ENCODE data around the gene CASZ1. TPM values are rescaled to one million over a fixed set of nuclear protein-coding genes. Genes with fewer than 3 reads are reported as not detected.
A peak's percentile ranks its signal among the peaks of the same experiment; 100 is the strongest.

The CASZ1 gene
- total and polyA plus RNA-seq, 9 of the 15 experiments (the other 6 are each of a cell fraction or from before 2014, with no cell fraction given): 0.01 to 4.0 (median 0.76) TPM; not detected in 1

DNA sequence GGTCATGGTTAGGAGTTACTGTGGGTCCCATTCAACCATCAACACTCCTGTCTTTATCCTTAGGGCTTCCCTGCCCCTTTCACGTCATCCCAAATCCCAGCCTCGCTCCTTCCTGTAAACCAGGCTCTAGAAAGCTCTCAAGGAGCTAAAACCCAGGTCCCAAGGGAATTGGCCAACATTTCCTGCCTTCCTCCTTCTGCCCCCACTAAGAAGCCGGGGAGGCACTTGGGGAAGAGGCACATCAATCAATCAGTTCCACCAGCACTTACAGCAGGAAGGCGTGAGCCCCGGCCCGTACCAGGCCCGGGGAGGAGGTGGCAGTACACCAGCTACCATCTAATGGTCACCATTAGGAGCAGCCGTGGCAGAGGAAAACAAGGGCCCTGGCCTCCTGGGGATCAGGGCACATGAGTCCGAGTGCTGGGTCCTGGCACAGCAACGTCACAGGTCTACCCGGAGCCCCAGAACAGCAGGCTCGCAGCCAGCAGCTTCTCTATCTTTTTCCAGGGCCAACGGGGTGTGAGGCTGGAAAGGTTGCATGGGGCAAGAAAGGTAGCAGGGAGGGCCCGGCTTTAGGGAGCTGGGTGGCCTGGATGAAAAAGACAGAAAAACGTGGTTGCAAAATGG is 108.6 kb downstream of the CASZ1 start:
- Histone ChIP-seq H3K27me3 (ENCODE audit: control insufficient read depth in 2 of 2, insufficient read depth in 2 of 2, low read length in 2 of 2) (peaks cover 11 to 19% of the 10 kb centered on the region in 2 experiments; a peak in 3 of 5 replicates), H2AFZ (ENCODE audit: low read depth, low read length) (no peak overlapping the region), H3K4me2 (ENCODE audit: insufficient read depth, low read length) (no peak overlapping the region), H3K36me3 (ENCODE audit: control insufficient read depth, insufficient read depth, low read length) (no peaks in the 10 kb centered on the region), H3K27ac (ENCODE audit: extremely low read depth, low read depth, low read length) (no peak overlapping the region), H3K4me1 (replicated peaks in 1 of 2; ENCODE audit: control insufficient read depth in 2 of 2, insufficient read depth in 2 of 2, low read length in 2 of 2) (peaks cover 10 to 51% of the 10 kb centered on the region in 2 experiments; a peak in 4 of 5 replicates), H3K9ac (ENCODE audit: insufficient read depth in 1 of 2, low read depth in 2 of 2, low read length in 2 of 2) (peak overlapping the region in 1 of 2 experiments; percentile 19; a peak in 1 of 4 replicates), H3K4me3 (no peak overlapping the region), H3K9me3 (replicated peaks; ENCODE audit: control insufficient read depth, insufficient read depth, low read depth, low read length) (no peaks in the 10 kb centered on the region), H3K9me1 (ENCODE audit: control insufficient read depth, insufficient read depth, low read length) (no peaks in the 10 kb centered on the region), H4K20me1 (replicated peaks; ENCODE audit: control insufficient read depth, insufficient read depth, low read length) (peaks cover 13% of the 10 kb centered on the region), H3K79me2 (ENCODE audit: control insufficient read depth, insufficient read depth, low read length) (no peaks in the 10 kb centered on the region)
- ChIA-PET POLR2A (interaction anchor here (0.5 to 1.6 kb wide), 5 partner anchors 9 to 1023 kb away, joined by 3 to 5 read pairs (median 3); no protein-coding TSS in a partner anchor), CTCF (ENCODE audit: low intra/inter-chr PET ratio) (no interaction called here)
- in situ Hi-C loops (cut with MboI): no loop called here
- DNase-seq (ENCODE audit: extremely low read depth in 1 of 4, low spot score in 3 of 4): no peak
- intact Hi-C loops (cut with micrococcal nuclease): no loop called here
- no TSS peak for BruUV-seq (replicated peaks)
- no peak for ATAC-seq
- WGBS (ENCODE audit: insufficient coverage, low coverage, missing lambda C conversion rate): 37% methylated on average over 15 of the region's 15 CpGs
- TF ChIP-seq TCF3 (CRISPR knock-in tag; IDR thresholded peaks at IDR 0.05) (no peak), RAD21 (CRISPR knock-in tag; conservative IDR thresholded peaks at IDR 0.05 in 1 of 2, IDR thresholded peaks at IDR 0.05 in 1 of 2) (no peak), ESRRA (IDR thresholded peaks at IDR 0.05; ENCODE audit: borderline replicate concordance, low read depth) (no peak), FOXJ3 (CRISPR knock-in tag; IDR thresholded peaks at IDR 0.05) (no peak), NR2C1 (IDR thresholded peaks at IDR 0.05) (no peak), NR2C1 (tag; IDR thresholded peaks at IDR 0.05) (no peak), ZNF507 (tag; conservative IDR thresholded peaks at IDR 0.05) (no peak)
- TF ChIP-seq, protein P1, sequence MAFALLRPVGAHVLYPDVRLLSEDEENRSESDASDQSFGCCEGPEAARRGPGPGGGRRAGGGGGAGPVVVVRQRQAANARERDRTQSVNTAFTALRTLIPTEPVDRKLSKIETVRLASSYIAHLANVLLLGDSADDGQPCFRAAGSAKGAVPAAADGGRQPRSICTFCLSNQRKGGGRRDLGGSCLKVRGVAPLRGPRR (CRISPR knock-in tag; IDR thresholded peaks at IDR 0.05): no peak
- FAIRE-seq: no peak
